ENCODE measurements around the gene AAK1.
A peak's percentile ranks its signal among the peaks of the same experiment; 100 is the strongest.
"Not testable (repeated sequence)": the region's sequence is repeated elsewhere in the genome, so short reads cannot be mapped to it uniquely, and the experiment has no call there.

The AAK1 gene

DNA sequence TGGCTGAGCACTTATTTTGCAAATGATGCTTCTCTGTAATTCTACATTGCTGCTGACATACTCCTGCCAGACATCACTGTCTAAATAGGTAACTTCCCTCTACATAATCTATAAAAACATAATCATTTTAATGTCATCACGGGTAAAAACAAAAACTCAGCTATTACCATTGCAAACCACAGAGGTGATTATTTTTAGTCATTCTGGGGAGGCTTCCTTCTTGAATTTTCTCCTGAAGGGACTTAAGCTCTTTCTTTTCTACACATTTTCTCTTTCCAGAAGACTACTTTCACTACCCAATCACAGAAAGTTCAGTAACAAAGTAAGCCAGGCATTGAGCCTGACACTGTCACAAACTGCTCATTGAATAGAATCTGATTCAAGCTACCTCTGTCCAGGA is 165.9 kb downstream of the AAK1 start:
- DNase-seq = no peak

DNA sequence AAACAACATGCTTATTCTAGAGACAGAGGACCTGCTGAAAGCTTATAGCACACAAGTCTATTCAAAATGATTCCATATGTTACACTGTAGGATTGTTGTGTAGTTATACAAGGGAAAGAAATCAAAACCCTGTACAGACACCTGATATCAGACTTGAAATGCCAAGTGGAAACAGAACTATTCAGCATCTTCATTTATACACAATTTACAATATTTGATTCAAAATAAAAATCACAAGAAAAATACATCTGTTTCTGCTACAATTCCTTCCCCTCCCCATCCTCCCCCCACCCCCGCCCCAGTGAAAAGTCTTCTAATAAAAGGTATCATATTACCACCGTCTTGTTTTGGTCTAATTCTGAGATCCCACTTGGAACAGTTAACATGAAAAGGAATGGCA is 168.9 kb downstream of the AAK1 start:
- no peak for DNase-seq

DNA sequence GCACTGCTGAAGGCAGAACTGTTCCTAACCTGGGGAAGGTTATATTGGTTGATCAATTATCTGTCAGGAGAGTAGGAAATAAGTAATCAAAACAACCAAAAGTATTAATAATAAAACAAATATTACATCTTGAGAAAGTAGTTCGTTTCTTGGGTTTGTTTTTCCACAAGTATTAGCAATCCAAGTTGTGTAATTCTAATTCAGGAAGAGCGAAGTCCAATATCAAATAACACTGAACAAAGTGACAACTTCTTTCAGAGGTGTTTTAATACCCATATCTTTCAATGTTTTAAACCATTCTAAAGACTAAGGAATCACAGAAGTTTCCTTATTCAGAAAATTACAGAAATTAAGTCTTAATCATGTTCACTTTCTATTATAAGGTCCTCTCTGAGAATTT is 171.7 kb downstream of the AAK1 start:
- no peak for DNase-seq

GRCh38 chr2:69470911-69471310 is 172.6 kb downstream of the AAK1 start:
- DNase-seq = no peak

- no peak for DNase-seq
These were observed 173.8 kb downstream of the AAK1 start for GRCh38 chr2:69469784-69470183.

DNA sequence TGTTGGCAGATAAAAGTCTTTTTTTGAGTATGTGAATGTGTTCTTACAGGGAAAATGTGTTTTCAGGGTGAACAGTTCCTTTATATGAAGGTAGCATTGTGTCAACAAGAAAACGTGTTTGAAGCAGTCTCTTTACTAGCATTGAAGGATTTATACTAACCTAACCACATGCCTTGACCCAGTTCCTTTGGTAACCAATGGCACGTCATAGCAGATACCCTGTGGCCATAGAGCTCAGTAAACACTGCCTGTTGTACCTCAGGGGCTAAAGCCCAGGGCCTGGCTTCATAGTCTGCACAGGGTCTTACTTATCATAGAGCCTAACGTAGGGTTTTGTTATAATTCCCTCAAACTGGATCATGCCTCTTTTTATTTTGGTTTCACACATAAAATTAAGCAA is 174.2 kb downstream of the AAK1 start:
- no peak for DNase-seq

GRCh38 chr2:69466728-69467127 is 176.8 kb downstream of the AAK1 start:
- no peak for DNase-seq

GRCh38 chr2:69465513-69466456 is 177.8 kb downstream of the AAK1 start:
- no peak for DNase-seq

DNA sequence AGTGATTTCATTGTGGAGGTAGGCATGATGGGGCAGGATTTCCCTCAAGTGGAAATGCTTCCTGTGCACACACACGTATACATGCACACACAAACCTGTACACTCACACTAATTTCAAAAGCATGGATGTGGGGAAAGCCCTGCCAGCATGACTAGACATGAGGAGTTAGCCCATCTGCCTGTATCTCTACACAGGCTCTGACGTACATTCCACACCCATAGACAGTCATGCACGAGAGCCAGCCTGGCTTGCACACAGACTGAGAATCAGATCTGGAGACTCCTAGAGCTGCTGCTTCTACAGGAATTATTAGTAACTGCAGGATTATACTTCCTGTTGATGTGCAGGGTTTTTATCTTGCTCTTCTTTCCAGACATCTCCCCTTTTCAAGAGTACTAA is 179.0 kb downstream of the AAK1 start:
- no peak for DNase-seq

DNA sequence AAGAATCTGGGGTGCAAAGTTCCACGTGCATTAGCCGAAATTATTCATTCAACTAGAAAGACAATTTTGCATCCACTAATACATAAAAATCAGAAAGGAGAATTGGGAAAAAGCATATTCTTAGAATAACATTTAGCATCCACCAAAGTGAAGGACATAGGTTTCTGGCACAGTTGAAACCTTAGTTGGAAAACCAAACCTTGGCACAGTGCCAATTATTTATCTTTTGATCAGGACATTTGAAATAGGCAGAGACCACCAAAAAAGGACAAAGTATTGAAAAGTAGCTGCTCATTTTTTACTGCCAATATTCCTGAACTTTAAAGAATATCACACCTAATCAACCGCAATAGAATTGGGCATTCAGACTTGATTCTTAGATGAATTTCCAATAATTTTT is 180.8 kb downstream of the AAK1 start:
- DNase-seq = no peak

- no peak for DNase-seq
These were observed 182.1 kb downstream of the AAK1 start for GRCh38 chr2:69461404-69461803.

- no peak for DNase-seq
These were observed 183.6 kb downstream of the AAK1 start for GRCh38 chr2:69459936-69460335.

DNA sequence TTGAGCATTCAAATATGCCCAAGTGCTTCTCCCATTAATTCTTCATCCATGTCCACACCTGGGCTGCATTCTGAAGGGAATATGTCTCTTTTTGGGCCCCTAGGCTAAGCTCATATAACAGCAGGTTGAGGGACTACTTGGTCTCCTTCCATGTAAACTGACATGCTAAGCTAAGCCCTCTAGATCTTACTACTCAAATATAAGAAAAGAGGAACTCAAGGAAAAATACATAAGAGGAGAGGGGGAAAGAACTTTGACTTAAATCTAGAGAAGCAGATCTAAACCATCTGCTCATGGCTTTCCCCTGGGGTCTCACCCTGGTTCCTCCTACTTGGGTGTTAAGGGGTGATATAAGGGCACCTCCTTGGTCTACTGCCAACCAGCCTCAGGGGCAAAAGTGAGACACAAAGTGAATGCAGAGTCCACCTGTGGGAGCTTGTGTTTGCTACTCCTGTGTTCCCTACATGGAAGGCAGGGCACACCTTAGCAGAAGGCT is 186.5 kb downstream of the AAK1 start:
- DNase-seq = peak; percentile 18 to 55

DNA sequence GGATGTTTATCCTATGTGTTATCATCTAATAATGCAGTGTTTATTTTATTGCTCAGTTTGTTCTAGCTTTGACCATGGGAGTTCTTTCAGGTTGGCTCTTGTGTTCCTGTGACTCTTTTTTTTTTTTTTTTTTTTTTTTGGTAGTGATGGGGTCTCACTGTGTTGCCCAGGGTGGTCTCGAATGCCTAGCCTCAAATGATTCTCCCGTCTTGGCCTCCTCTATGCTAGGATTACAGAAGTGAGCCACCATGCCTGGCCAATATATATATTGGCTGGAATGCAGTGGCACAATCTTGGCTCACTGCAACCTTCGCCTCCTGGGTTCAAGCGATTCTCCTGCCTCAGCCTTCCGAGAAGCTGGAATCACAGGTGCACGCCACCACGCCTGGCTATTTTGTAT is 187.4 kb downstream of the AAK1 start:
- no peak for DNase-seq

DNA sequence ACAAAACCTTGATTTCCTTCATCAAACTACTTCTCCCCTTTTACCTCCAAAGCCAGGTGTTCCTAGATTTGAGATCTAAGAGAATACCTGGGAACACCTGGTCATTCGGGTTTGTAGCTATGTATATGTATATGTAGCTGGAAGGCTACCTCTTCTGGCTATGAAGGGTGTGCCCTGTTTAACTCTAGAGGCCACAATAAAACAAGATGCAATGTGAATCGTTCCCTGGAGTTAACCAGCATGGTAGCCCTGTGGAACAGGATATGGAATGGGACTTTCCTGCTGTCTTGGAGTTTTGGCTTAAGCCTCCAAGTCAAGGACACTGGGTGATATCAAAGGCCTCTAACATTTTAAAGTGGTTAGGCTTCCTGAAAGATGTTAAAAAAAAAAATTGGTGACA is 188.6 kb downstream of the AAK1 start:
- DNase-seq = no peak

- no peak for DNase-seq
These were observed 189.9 kb downstream of the AAK1 start for GRCh38 chr2:69453475-69454129.

DNA sequence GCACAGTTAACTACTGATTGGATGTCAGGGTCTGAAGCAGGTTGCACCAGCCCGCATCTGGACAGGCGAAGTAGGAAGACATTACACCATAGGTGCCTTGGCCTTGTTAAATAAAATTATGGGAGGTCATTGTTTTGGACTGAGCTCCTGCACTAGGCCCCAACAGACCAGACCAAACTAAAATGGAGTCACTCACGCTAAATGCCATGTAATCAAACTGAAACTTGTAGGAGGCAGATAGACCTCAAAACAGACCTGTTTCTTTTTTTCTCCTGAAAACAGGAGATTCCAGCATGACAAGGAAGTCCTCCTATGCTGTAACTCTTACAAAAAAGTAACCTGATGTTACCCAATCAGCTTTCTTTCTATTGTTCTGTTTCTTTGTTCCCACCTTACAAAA is 190.9 kb downstream of the AAK1 start:
- no peak for DNase-seq

DNA sequence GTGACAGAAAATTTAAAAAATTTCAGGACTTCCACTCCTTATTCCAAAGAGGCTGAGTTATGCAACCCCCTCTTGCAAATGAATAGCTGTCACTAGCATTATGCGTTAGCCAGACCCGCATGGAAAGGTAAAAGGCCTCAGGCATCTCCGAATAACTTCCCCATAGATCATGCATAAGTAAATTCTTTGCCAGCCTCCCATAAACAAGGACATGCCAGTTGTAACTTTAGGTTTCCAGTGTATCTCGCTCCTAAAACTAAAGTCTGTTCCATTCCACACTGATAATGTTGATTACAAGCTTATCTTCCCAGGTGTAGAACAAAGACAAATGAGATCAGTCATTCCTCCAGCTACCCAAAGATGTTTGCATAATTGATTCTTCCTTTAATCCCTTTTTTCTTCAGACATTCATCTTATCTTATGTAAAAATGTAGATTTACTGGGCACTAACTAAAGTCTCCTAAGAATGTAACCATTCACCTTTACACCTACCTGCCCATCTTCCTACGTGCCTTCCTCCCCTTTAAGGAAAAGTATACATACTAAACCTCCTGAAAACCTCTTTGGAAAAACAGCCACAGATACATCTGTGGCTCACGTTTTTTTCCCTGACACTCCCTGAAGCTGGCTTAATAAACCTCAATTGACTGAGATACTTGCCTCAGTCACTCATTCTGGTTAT is 192.7 kb downstream of the AAK1 start:
- DNase-seq = no peak

DNA sequence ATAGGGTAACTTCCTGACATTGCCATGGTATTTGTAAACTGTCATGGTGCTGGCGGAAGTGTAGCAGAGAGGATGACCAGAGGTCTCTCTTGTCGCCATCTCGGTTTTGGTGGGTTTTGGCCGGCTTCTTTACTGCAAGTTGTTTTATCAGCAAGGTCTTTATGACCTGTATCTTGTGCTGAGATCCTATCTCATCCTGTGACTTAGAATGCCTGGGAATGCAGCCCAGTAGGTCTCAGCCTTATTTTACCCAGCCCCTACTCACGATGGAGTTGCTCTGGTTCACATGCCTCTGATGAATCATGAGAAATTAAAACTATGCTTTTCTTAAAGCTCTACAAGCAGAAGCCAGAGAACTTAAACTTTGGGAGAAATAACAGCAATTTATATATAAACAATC is 193.6 kb downstream of the AAK1 start:
- DNase-seq = no peak

- not testable (repeated sequence) for DNase-seq
These were observed 199.9 kb downstream of the AAK1 start for GRCh38 chr2:69443673-69444072.

DNA sequence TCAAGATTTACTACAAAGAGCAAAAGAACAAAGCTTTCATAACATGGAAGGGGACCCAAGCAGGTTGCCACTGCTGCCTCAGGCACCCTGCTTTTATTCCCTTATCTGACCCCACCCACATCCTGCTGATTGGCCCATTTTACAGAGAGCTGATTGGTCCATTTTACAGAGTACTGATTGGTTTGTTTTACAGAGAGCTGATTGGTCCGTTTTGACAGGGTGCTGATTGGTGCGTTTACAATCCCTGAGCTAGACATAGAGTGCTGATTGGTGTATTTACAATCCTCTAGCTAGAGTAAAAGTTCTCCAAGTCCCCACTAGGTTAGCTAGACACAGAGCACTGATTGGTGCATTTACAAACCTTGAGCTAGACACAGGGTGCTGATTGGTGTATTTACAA is 204.0 kb downstream of the AAK1 start:
- DNase-seq = not testable (repeated sequence)

GRCh38 chr2:69438580-69438979 is 205.0 kb downstream of the AAK1 start:
- DNase-seq = no peak

GRCh38 chr2:69437751-69438154 is 205.8 kb downstream of the AAK1 start:
- peak in 1 of 2 experiments; percentile 52 for DNase-seq
